HEK293 (cell line): ENCODE measurements around the gene HOXB4.

Source experiments
- BCL11A ChIP-seq: fragments of 450-650 bp; formaldehyde crosslinking; IDR thresholded peaks from 2 replicates; pipeline ENCODE4 v1.5.1; 2016; ENCODE audit warnings: low read depth, missing biosample characterization, missing genetic modification characterization
- GLIS1 ChIP-seq: fragments of 450-650 bp; formaldehyde crosslinking; IDR thresholded peaks from 2 replicates; pipeline ENCODE4 v1.5.1; 2016; ENCODE audit warnings: missing biosample characterization, missing genetic modification characterization
- PRDM6 ChIP-seq: fragments of 450-650 bp; formaldehyde crosslinking; IDR thresholded peaks from 2 replicates; pipeline ENCODE4 v1.5.1; 2017; ENCODE audit warnings: missing biosample characterization, missing genetic modification characterization
- RBAK ChIP-seq: fragments of 450-650 bp; formaldehyde crosslinking; IDR thresholded peaks from 2 replicates; pipeline ENCODE4 v1.5.1; 2016; ENCODE audit warnings: missing biosample characterization, missing genetic modification characterization
- REST ChIP-seq: fragments of 450-650 bp; formaldehyde crosslinking; IDR thresholded peaks from 2 replicates; pipeline ENCODE4 v1.5.1; 2016; ENCODE audit warnings: missing biosample characterization, missing genetic modification characterization
- SCRT1 ChIP-seq: fragments of 450-650 bp; formaldehyde crosslinking; IDR thresholded peaks from 2 replicates; pipeline ENCODE4 v1.5.1; 2016; ENCODE audit warnings: missing biosample characterization, missing genetic modification characterization, borderline replicate concordance
- SP7 ChIP-seq: fragments of 450-650 bp; formaldehyde crosslinking; IDR thresholded peaks from 2 replicates; pipeline ENCODE4 v1.5.1; 2016; ENCODE audit warnings: missing biosample characterization, missing genetic modification characterization
- TRIM28 ChIP-seq: IDR thresholded peaks from 2 replicates; pipeline ENCODE4 v1.6.1; 2011; ENCODE audit warnings: low read length, control low read depth, borderline replicate concordance
- ZBTB20 ChIP-seq: fragments of 450-650 bp; formaldehyde crosslinking; IDR thresholded peaks from 2 replicates; pipeline ENCODE4 v1.5.1; 2016; ENCODE audit warnings: missing biosample characterization, missing genetic modification characterization
- ZNF114 ChIP-seq: fragments of 450-650 bp; formaldehyde crosslinking; IDR thresholded peaks from 2 replicates; pipeline ENCODE4 v1.5.0; 2017; ENCODE audit warnings: missing biosample characterization, missing genetic modification characterization
- ZNF140 ChIP-seq: fragments of 450-650 bp; formaldehyde crosslinking; IDR thresholded peaks from 2 replicates; pipeline ENCODE4 v1.5.1; 2016; ENCODE audit warnings: missing biosample characterization, missing genetic modification characterization
- ZNF146 ChIP-seq: fragments of 450-650 bp; formaldehyde crosslinking; IDR thresholded peaks from 2 replicates; pipeline ENCODE4 v1.5.1; 2016; ENCODE audit warnings: missing biosample characterization, missing genetic modification characterization
- ZNF19 ChIP-seq: fragments of 450-650 bp; formaldehyde crosslinking; IDR thresholded peaks from 2 replicates; pipeline ENCODE4; 2016; ENCODE audit warnings: missing biosample characterization, missing genetic modification characterization, low read depth
- ZNF2 ChIP-seq: fragments of 450-650 bp; formaldehyde crosslinking; IDR thresholded peaks from 2 replicates; pipeline ENCODE4 v1.5.1; 2016; ENCODE audit warnings: missing biosample characterization, missing genetic modification characterization
- ZNF214 ChIP-seq: fragments of 450-650 bp; formaldehyde crosslinking; IDR thresholded peaks from 2 replicates; pipeline ENCODE4 v1.5.1; 2017; ENCODE audit warnings: missing biosample characterization, mild to moderate bottlenecking, missing genetic modification characterization, borderline replicate concordance
- ZNF302 ChIP-seq: fragments of 450-650 bp; formaldehyde crosslinking; IDR thresholded peaks from 2 replicates; pipeline ENCODE4 v1.5.1; 2016; ENCODE audit warnings: missing biosample characterization, missing genetic modification characterization, low read depth
- ZNF324 ChIP-seq: fragments of 450-650 bp; formaldehyde crosslinking; IDR thresholded peaks from 2 replicates; pipeline ENCODE4 v1.5.1; 2016; ENCODE audit warnings: missing biosample characterization, missing genetic modification characterization
- ZNF391 ChIP-seq: fragments of 450-650 bp; formaldehyde crosslinking; IDR thresholded peaks from 2 replicates; pipeline ENCODE4 v1.5.1; 2016; ENCODE audit warnings: low read depth, missing biosample characterization, missing genetic modification characterization, borderline replicate concordance
- ZNF623 ChIP-seq: fragments of 450-650 bp; formaldehyde crosslinking; IDR thresholded peaks from 2 replicates; pipeline ENCODE4 v1.5.1; 2016; ENCODE audit warnings: missing biosample characterization, missing genetic modification characterization
- ZNF76 ChIP-seq: fragments of 450-650 bp; formaldehyde crosslinking; IDR thresholded peaks from 2 replicates; pipeline ENCODE4; 2016; ENCODE audit warnings: low read depth, missing biosample characterization, missing genetic modification characterization, borderline replicate concordance
- ZNF776 ChIP-seq: fragments of 450-650 bp; formaldehyde crosslinking; IDR thresholded peaks from 2 replicates; pipeline ENCODE4 v1.5.0; 2017; ENCODE audit warnings: missing biosample characterization, missing genetic modification characterization, borderline replicate concordance
- ZSCAN16 ChIP-seq: fragments of 450-650 bp; formaldehyde crosslinking; IDR thresholded peaks from 2 replicates; pipeline ENCODE4 v1.5.1; 2016; ENCODE audit warnings: missing biosample characterization, missing genetic modification characterization
- TF ChIP-seq, protein P1 (sequence below): fragments of 450-650 bp; formaldehyde crosslinking; IDR thresholded peaks from 2 replicates; pipeline ENCODE4 v1.5.1; 2016; ENCODE audit warnings: missing biosample characterization, missing genetic modification characterization
- TF ChIP-seq, protein P2 (sequence below): fragments of 450-650 bp; formaldehyde crosslinking; IDR thresholded peaks from 2 replicates; pipeline ENCODE4 v1.5.1; 2016; ENCODE audit warnings: missing biosample characterization, missing genetic modification characterization
- TF ChIP-seq, protein P3 (sequence below): fragments of 450-650 bp; formaldehyde crosslinking; IDR thresholded peaks from 2 replicates; pipeline ENCODE4 v1.5.1; 2016; ENCODE audit warnings: missing biosample characterization, missing genetic modification characterization
- TF ChIP-seq, protein P4 (sequence below): fragments of 450-650 bp; formaldehyde crosslinking; IDR thresholded peaks from 2 replicates; pipeline ENCODE4 v1.5.1; 2016; ENCODE audit warnings: missing biosample characterization, missing genetic modification characterization
- TF ChIP-seq, protein P5 (sequence below): fragments of 450-650 bp; formaldehyde crosslinking; IDR thresholded peaks from 2 replicates; pipeline ENCODE4 v1.5.1; 2016; ENCODE audit warnings: missing biosample characterization, missing genetic modification characterization

Gene HOXB4

GRCh38 chr17:48603959-48604769 is 26.0 kb upstream of the HOXB4 start (continued):
- TF ChIP-seq, protein P1, sequence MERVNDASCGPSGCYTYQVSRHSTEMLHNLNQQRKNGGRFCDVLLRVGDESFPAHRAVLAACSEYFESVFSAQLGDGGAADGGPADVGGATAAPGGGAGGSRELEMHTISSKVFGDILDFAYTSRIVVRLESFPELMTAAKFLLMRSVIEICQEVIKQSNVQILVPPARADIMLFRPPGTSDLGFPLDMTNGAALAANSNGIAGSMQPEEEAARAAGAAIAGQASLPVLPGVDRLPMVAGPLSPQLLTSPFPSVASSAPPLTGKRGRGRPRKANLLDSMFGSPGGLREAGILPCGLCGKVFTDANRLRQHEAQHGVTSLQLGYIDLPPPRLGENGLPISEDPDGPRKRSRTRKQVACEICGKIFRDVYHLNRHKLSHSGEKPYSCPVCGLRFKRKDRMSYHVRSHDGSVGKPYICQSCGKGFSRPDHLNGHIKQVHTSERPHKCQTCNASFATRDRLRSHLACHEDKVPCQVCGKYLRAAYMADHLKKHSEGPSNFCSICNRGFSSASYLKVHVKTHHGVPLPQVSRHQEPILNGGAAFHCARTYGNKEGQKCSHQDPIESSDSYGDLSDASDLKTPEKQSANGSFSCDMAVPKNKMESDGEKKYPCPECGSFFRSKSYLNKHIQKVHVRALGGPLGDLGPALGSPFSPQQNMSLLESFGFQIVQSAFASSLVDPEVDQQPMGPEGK: peak; percentile 90
- no peak for TF ChIP-seq SCRT1 (tag by site-specific recombination)
- TF ChIP-seq, protein P2, sequence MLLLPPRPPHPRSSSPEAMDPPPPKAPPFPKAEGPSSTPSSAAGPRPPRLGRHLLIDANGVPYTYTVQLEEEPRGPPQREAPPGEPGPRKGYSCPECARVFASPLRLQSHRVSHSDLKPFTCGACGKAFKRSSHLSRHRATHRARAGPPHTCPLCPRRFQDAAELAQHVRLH (tag by site-specific recombination): no peak
- peak; percentile 58; the same call in 1 of the 2 replicates for TF ChIP-seq ZNF324 (tag by site-specific recombination)
- TF ChIP-seq ZNF76: peak; percentile 63; the same call in 1 of the 2 replicates
- peak; percentile 32; the same call in 1 of the 2 replicates for TF ChIP-seq GLIS1 (tag by site-specific recombination)
- TF ChIP-seq ZNF391 (tag by site-specific recombination): peak; percentile 25; the same call in 1 of the 2 replicates
- TF ChIP-seq ZNF19: no peak
- no peak for TF ChIP-seq ZNF2 (tag by site-specific recombination)
- TF ChIP-seq BCL11A: no peak
- TF ChIP-seq REST (tag by site-specific recombination): no peak
- TF ChIP-seq, protein P3, sequence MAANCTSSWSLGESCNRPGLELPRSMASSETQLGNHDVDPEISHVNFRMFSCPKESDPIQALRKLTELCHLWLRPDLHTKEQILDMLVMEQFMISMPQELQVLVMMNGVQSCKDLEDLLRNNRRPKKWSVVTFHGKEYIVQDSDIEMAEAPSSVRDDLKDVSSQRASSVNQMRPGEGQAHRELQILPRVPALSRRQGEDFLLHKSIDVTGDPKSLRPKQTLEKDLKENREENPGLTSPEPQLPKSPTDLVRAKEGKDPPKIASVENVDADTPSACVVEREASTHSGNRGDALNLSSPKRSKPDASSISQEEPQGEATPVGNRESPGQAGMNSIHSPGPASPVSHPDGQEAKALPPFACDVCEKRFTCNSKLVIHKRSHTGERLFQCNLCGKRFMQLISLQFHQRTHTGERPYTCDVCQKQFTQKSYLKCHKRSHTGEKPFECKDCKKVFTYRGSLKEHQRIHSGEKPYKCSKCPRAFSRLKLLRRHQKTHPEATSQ: no peak
- peak; percentile 38; the same call in 1 of the 2 replicates for TF ChIP-seq ZBTB20
- peak; percentile 55; the same call in 1 of the 2 replicates for TF ChIP-seq SP7 (tag by site-specific recombination)
- no peak for TF ChIP-seq ZNF623 (tag by site-specific recombination)
- no peak for TF ChIP-seq RBAK (tag by site-specific recombination)
- TF ChIP-seq, protein P4, sequence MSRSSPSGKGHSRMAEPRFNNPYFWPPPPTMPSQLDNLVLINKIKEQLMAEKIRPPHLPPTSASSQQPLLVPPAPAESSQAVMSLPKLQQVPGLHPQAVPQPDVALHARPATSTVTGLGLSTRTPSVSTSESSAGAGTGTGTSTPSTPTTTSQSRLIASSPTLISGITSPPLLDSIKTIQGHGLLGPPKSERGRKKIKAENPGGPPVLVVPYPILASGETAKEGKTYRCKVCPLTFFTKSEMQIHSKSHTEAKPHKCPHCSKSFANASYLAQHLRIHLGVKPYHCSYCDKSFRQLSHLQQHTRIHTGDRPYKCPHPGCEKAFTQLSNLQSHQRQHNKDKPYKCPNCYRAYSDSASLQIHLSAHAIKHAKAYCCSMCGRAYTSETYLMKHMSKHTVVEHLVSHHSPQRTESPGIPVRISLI: no peak
- TF ChIP-seq ZNF114 (tag by site-specific recombination): no peak
- TF ChIP-seq, protein P5, sequence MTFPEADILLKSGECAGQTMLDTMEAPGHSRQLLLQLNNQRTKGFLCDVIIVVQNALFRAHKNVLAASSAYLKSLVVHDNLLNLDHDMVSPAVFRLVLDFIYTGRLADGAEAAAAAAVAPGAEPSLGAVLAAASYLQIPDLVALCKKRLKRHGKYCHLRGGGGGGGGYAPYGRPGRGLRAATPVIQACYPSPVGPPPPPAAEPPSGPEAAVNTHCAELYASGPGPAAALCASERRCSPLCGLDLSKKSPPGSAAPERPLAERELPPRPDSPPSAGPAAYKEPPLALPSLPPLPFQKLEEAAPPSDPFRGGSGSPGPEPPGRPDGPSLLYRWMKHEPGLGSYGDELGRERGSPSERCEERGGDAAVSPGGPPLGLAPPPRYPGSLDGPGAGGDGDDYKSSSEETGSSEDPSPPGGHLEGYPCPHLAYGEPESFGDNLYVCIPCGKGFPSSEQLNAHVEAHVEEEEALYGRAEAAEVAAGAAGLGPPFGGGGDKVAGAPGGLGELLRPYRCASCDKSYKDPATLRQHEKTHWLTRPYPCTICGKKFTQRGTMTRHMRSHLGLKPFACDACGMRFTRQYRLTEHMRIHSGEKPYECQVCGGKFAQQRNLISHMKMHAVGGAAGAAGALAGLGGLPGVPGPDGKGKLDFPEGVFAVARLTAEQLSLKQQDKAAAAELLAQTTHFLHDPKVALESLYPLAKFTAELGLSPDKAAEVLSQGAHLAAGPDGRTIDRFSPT (tag by site-specific recombination): 0 out of 2 replicates have a peak, but pooled peaks have one; percentile 38
- no peak for TF ChIP-seq PRDM6 (tag by site-specific recombination)
- no peak for TF ChIP-seq ZNF140 (tag by site-specific recombination)
- no peak for TF ChIP-seq ZNF302
- no peak for TF ChIP-seq ZNF776 (tag by site-specific recombination)
- no peak for TF ChIP-seq ZSCAN16
- TF ChIP-seq TRIM28: no peak
- TF ChIP-seq ZNF146 (tag by site-specific recombination): no peak
- TF ChIP-seq ZNF214 (tag by site-specific recombination): no peak
